ENCODE results near the gene KIAA1671. TPM values are rescaled to one million over a fixed set of nuclear protein-coding genes. Genes with fewer than 3 reads are reported as not detected.

The KIAA1671 gene
- total and polyA plus RNA-seq, 2 of the 4 experiments (the other 2 are of a cell fraction): 0.02 TPM; not detected in 1

- TF ChIP-seq RFX5 (IDR thresholded peaks at IDR 0.05; ENCODE audit: low read depth, low read length): no peak
Observed at GRCh38 chr22:25027043-25027906, 74.8 kb downstream of the KIAA1671 start (continued).

DNA sequence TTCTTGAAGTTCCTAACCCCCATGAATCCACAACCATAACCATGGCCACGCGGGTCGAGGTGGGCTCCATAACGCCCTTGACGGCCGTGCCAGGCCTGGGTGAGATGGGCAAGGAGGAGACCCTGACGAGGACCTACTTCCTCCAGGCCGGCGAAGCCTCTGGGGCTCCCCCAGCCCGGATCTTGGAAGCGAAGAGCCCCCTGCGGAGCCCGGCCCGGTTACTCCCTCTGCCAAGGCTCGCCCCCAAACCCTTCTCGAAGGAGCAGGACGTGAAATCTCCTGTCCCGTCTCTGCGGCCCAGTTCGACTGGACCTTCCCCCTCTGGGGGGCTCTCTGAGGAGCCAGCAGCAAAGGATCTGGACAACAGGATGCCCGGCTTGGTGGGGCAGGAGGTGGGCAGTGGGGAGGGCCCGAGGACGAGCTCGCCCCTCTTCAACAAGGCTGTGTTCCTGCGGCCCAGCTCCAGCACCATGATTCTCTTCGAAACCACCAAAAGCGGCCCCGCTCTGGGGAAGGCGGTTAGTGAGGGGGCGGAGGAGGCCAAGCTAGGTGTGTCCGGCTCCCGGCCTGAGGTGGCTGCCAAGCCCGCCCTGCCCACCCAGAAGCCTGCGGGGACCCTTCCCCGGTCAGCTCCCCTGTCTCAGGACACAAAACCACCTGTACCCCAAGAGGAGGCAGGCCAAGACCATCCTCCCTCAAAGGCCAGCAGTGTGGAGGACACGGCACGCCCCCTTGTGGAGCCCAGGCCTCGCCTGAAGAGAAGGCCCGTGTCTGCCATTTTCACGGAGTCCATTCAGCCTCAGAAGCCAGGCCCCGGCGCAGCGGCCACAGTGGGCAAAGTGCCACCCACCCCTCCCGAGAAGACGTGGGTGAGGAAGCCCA, 75.7 kb downstream of the KIAA1671 start:
- no peak overlapping the region for H3K4me2 ChIP-seq (ENCODE audit: low read depth, low read length)

More for the DNA sequence above, 75.7 kb downstream of the KIAA1671 start:
- dilution Hi-C loops (cut with HindIII; ENCODE audit: low sequenced_read_pairs, unreplicated experiment) (no loop called here), in situ Hi-C loops (cut with MboI; ENCODE audit: low sequenced_read_pairs) (loop anchor here (10.0 kb wide), 1 partner anchor 57 kb away; no protein-coding TSS in a partner anchor), intact Hi-C loops (cut with micrococcal nuclease) (no loop called here)
- no peak overlapping the region for H4K8ac ChIP-seq (ENCODE audit: low read depth in 2 of 2, low read length in 2 of 2)
- WGBS, 2 experiments (ENCODE audit: extremely low coverage in 2 of 2, insufficient read length in 1 of 2): 75% methylated on average over 12 of the region's 45 CpGs; no CpG with 5 or more reads in 1 of the 2 experiments
- no peak overlapping the region for H3K4ac ChIP-seq (ENCODE audit: low read depth, low read length)
- no peak overlapping the region for H2AFZ ChIP-seq (replicated peaks; ENCODE audit: low read length, poor library complexity)
- H3K9me1 ChIP-seq (ENCODE audit: insufficient read depth, low read length): no peaks in the 10 kb centered on the region
- H3K14ac ChIP-seq (replicated peaks; ENCODE audit: low read depth, low read length): no peak overlapping the region
- no peak overlapping the region for H3K4me3 ChIP-seq (ENCODE audit: insufficient read depth, low read depth, low read length)
- H3K4me1 ChIP-seq (ENCODE audit: control insufficient read depth, insufficient read depth, low read length): no peaks in the 10 kb centered on the region
- no peaks in the 10 kb centered on the region for H3K79me1 ChIP-seq (ENCODE audit: low read depth in 1 of 2, low read length in 2 of 2)
- ChIA-PET POLR2A (ENCODE audit: unreplicated experiment) (no interaction called here), CTCF (no interaction called here)
- BruUV-seq (replicated peaks): no TSS peak
- no peak overlapping the region for H2BK15ac ChIP-seq (ENCODE audit: low read depth, low read length)
- H2BK5ac ChIP-seq (ENCODE audit: low read depth, low read length, poor library complexity, severe bottlenecking): no peak overlapping the region
- H3K9ac ChIP-seq (ENCODE audit: low read depth, low read length): no peak overlapping the region
- H4K91ac ChIP-seq (ENCODE audit: insufficient read depth, low read depth, low read length): no peak overlapping the region
- H4K5ac ChIP-seq (ENCODE audit: low read depth, low read length): no peak overlapping the region
- DNase-seq: no peak
- no peak overlapping the region for H2BK20ac ChIP-seq (ENCODE audit: low read depth, low read length)
- H2AK5ac ChIP-seq (ENCODE audit: low read depth, low read length): no peak overlapping the region
- H4K20me1 ChIP-seq (ENCODE audit: insufficient read depth, low read length): no peaks in the 10 kb centered on the region
- H3K27ac ChIP-seq (ENCODE audit: insufficient read depth, low read length): no peak overlapping the region
- ATAC-seq (ENCODE audit: low read depth): no peak
- H2BK120ac ChIP-seq (ENCODE audit: low read depth, low read length): no peak overlapping the region
- no peak overlapping the region for H2AK9ac ChIP-seq (replicated peaks; ENCODE audit: low read depth, low read length, poor library complexity)
- H3K36me3 ChIP-seq (ENCODE audit: control insufficient read depth, insufficient read depth, low read length): no peaks in the 10 kb centered on the region
- no peak overlapping the region for H3K18ac ChIP-seq (ENCODE audit: low read depth, low read length)
- H3K56ac ChIP-seq (ENCODE audit: extremely low read depth, insufficient read depth, low read length): no peak overlapping the region
- H3K9me3 ChIP-seq (ENCODE audit: control insufficient read depth, insufficient read depth, low read length): no peaks in the 10 kb centered on the region; the same call in 1 of the 2 replicates
- H3K23ac ChIP-seq (ENCODE audit: low read depth, low read length): no peak overlapping the region
- TF ChIP-seq CTCF (conservative IDR thresholded peaks at IDR 0.05; ENCODE audit: low read depth, low read length) (no peak), CHD1 (IDR thresholded peaks at IDR 0.05; ENCODE audit: low read depth, low read length) (no peak), POLR2A (IDR thresholded peaks at IDR 0.05; ENCODE audit: low read depth, low read length) (no peak), RAD21 (IDR thresholded peaks at IDR 0.05; ENCODE audit: low read length) (no peak), ELK1 (IDR thresholded peaks at IDR 0.05; ENCODE audit: borderline replicate concordance, low read depth, low read length) (no peak), BHLHE40 (IDR thresholded peaks at IDR 0.05; ENCODE audit: low read depth, low read length) (no peak)
- no peaks in the 10 kb centered on the region for H3K27me3 ChIP-seq (ENCODE audit: control insufficient read depth, insufficient read depth, low read length)
